Astrocyte of the spinal cord (primary cell): Measurements from ENCODE around the gene MAPKAP1.
"Not testable (repeated sequence)": the region's sequence is repeated elsewhere in the genome, so short reads cannot be mapped to it uniquely, and the experiment has no call there.

Source experiments
- DNase-seq: peaks from one replicate; pipeline ENCODE4 v3.0.0; 2011; ENCODE audit warnings: low read depth, low spot score
- H3K4me3 ChIP-seq: 2 replicates; pipeline ENCODE4 v1.5.1; 2011; ENCODE audit warnings: low read depth, mild to moderate bottlenecking, low read length, moderate library complexity
- in situ Hi-C: cut with HindIII; loops from 2 replicates; pipeline ENCODE4 v1.10.0; 2017; ENCODE audit warnings: low sequenced_read_pairs
- TF ChIP-seq, protein P1 (sequence below): IDR thresholded peaks from 2 replicates; pipeline ENCODE4 v1.5.1; 2012; ENCODE audit warnings: low read depth, mild to moderate bottlenecking, low read length, inconsistent platforms

MAPKAP1 gene

DNA sequence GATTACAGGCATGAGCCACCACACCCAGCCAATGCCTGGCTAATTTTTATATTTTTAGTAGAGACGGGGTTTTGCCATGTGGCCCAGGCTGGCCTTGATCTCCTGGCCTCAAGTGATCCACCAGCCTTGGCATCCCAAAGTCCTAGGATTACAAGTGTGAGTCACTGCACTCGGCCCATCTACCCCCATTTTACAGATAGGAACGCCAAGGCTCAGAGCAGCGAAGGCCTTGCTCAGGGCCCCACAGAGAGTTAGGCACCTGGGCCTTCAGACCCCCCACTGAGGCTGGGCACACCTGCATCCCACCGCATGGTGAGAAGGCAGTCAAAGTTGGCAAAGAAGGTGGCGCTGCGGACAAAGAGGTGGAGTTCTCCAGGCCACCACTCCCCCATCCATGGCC lies 302.3 kb downstream of the MAPKAP1 start:
- in situ Hi-C loops: no loop called here
- no peak for DNase-seq
- H3K4me3 ChIP-seq: no peak overlapping the region
- TF ChIP-seq, protein P1, sequence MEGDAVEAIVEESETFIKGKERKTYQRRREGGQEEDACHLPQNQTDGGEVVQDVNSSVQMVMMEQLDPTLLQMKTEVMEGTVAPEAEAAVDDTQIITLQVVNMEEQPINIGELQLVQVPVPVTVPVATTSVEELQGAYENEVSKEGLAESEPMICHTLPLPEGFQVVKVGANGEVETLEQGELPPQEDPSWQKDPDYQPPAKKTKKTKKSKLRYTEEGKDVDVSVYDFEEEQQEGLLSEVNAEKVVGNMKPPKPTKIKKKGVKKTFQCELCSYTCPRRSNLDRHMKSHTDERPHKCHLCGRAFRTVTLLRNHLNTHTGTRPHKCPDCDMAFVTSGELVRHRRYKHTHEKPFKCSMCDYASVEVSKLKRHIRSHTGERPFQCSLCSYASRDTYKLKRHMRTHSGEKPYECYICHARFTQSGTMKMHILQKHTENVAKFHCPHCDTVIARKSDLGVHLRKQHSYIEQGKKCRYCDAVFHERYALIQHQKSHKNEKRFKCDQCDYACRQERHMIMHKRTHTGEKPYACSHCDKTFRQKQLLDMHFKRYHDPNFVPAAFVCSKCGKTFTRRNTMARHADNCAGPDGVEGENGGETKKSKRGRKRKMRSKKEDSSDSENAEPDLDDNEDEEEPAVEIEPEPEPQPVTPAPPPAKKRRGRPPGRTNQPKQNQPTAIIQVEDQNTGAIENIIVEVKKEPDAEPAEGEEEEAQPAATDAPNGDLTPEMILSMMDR: no peak

DNA sequence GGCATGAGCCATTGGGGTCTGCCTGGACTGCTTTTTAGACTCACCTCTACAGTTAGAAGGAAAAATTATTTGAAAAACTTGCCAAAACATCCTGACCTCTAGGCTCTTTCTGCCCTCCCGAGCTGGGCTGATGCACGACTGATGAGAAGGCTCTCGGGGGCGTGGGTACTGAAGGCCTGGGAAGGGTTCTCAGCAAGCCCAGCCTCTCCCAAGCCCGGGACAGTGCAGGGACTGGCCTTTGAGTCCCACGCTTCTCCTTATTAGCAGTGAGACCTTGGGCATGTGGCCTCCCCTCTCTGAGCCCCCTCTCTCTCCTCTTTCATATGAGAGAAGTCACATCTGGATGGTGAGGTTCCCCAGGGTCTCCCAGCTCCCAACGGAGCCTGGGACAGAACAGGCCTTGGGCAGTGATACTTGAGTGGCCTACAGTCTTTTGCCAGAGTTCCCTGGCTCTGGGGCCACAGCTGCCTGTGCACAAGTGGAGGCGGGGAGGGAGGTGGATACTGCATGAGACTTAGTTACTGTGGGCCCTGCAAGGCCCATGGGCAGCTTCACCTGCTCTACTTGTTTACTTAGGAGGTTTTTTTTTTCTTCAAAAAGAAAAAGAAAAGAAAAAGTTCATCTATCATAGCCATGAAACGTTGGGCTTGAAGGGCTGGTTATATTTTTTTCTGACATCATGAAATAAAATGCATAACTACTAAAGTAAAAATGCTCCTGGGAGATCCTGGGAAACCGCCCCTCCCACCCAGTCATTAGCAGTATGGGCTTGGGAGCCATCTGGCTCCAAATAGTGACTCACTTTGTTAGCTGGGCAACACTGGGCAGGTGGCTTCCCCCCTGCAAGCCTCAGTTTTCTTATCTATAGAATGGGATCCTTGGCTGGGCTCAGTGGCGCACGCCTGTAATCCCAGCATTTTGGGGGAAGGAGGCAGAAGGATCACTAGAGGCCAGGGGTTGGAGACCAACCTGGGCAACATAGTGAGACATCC lies 306.0 kb downstream of the MAPKAP1 start:
- TF ChIP-seq, protein P1: no peak
- H3K4me3 ChIP-seq: no peak overlapping the region
- no peak for DNase-seq
- in situ Hi-C loops: no loop called here

DNA sequence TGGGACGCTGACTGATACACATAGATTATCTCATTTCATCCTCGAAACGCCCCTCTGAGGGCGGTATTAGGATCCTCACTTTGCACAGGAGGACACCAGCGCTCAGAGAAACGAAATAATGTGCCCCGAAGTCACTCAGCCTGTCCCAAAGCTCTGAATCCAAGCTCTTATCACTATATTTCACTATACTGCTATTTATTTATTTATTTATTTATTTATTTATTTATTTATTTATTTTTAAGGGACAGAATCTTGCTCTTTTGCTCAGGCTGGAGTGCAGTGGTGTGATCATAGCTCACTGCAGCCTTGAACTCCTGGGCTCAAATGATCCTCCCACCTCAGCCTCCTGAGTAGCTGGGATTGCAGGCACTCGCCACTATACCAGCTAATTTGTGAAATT lies 306.8 kb downstream of the MAPKAP1 start:
- DNase-seq, H3K4me3 ChIP-seq, in situ Hi-C loops: not testable (repeated sequence)

DNA sequence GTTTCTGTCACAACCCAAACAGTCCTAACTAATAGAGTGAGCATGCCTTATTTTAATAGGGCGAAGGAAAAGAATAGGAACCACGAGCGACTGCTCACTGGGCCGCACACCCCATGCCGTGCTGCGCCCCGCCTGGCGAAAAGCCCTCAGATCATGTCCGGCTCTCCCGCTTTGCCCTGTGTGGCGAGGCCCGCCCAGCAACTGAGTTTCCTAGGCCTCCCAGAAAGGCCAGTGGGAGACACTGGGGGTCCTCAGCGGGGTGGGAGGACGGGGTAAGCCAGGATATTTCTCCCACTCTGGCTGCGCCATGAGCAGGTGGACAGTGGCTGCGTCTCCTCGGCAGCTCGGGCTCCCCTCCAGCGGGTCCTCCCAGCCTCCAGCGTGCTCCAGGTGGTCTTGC lies 307.3 kb downstream of the MAPKAP1 start:
- no peak overlapping the region for H3K4me3 ChIP-seq
- TF ChIP-seq, protein P1: no peak
- DNase-seq: no peak
- in situ Hi-C loops: no loop called here

DNA sequence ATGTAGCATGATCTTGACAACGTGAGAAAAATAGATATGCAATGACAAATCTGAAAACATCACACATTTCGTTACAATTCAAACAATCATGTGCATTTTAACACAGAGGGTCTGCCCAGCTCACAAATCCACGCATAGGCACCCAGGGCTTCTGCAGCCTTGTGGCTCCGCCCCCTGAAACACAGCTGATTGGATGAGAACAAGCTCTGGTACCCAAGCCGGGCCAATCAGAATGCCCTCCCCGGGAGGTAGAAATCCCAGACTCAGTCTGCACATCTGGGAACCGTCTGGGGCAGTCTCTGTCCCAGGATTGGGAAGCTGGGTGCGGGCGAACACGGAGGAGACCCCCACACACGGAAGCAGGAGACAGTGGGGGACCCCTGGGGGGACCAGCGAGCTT lies 307.8 kb downstream of the MAPKAP1 start:
- in situ Hi-C loops: no loop called here

DNA sequence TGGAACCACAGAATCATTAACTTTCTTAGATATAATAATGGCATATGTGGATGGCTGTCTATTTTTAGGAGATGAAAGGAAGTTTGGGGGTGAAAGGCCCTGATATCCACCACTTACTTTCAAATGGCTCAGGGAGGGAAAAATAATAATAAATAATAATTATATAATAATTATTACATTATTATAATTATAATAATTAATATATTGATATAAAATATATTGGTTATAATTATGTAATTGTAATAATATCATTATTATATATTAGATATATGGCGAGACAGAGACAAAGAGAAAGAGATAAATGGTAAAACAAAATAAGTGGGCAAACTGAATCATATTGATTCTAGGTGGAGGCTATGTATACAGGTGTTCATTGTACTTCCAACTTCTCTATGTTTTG lies 308.8 kb downstream of the MAPKAP1 start:
- in situ Hi-C loops: no loop called here
- no peak overlapping the region for H3K4me3 ChIP-seq
- TF ChIP-seq, protein P1: no peak
- no peak for DNase-seq

More for the DNA sequence above, 307.8 kb downstream of the MAPKAP1 start:
- no peak for DNase-seq
- H3K4me3 ChIP-seq: no peak overlapping the region
- TF ChIP-seq, protein P1: no peak

DNA sequence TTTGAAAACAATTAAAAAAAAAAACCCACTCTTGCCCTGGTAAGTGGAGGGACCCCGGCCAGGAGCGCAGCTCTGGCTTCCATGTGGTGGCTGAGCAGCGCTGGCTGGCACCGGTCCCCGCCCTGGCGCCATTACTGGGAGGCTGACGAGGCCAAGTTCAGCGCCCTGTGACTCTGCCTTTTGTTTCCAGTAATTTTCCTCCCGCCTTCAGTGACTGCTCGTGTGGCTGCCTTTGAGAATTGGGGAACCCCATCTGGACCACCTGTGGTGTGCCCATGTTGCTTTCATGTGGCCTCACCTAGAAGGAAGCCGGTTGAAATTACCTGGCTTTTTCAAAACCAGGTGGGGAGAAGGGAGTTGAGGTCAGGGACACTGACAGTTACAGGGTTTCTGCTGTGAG lies 309.3 kb downstream of the MAPKAP1 start:
- TF ChIP-seq, protein P1: no peak
- H3K4me3 ChIP-seq: no peak overlapping the region
- no peak for DNase-seq
- in situ Hi-C loops: no loop called here
